SK-N-SH (cell line): Measurements from ENCODE around the gene PNLIPRP1.

ENCODE experiments used
- CTCF ChIP-seq: fragments of 200-600 bp; sonication (generic); IDR thresholded peaks from 2 replicates; pipeline ENCODE4 v1.6.1; 2017; ENCODE audit warnings: antibody characterized with exemption, mild to moderate bottlenecking, moderate library complexity
- EP300 ChIP-seq, 2 experiments: IDR thresholded peaks; 2 replicates each; pipeline versions ENCODE4 v1.4.0 to v1.6.1; 2012; ENCODE audit warnings: borderline replicate concordance in 1 of 2, low read depth in 1 of 2, low read length in 1 of 2
- EZH2phosphoT487 ChIP-seq: fragments of 200-600 bp; sonication (generic); IDR thresholded peaks from 2 replicates; pipeline ENCODE4 v1.6.1; 2017; ENCODE audit warnings: low read depth, mixed run types, mild to moderate bottlenecking, antibody characterized with exemption, moderate library complexity, borderline replicate concordance
- FOSL2 ChIP-seq: IDR thresholded peaks from 2 replicates; pipeline ENCODE4 v1.4.0; 2012; ENCODE audit warnings: low read depth, mild to moderate bottlenecking, moderate library complexity, borderline replicate concordance
- JUND ChIP-seq: IDR thresholded peaks from 2 replicates; pipeline ENCODE4 v1.4.0; 2012
- MXI1 ChIP-seq: IDR thresholded peaks from 2 replicates; pipeline ENCODE4 v1.6.1; 2012; ENCODE audit warnings: mild to moderate bottlenecking, low read depth, low read length, improper control_type of control experiment
- NFIC ChIP-seq: IDR thresholded peaks from 2 replicates; pipeline ENCODE4 v1.4.0; 2012; ENCODE audit warnings: borderline replicate concordance
- POLR2AphosphoS5 ChIP-seq: IDR thresholded peaks from 2 replicates; pipeline ENCODE4 v1.6.1; 2012; ENCODE audit warnings: low read depth, low read length
- RAD21 ChIP-seq: IDR thresholded peaks from 2 replicates; pipeline ENCODE4 v1.6.1; 2012; ENCODE audit warnings: mild to moderate bottlenecking, low read length
- SMC3 ChIP-seq: IDR thresholded peaks from 2 replicates; pipeline ENCODE4 v1.6.1; 2012; ENCODE audit warnings: low read depth, low read length, improper control_type of control experiment
- TAF1 ChIP-seq: IDR thresholded peaks from 2 replicates; pipeline ENCODE4 v1.6.1; 2012; ENCODE audit warnings: low read depth, mild to moderate bottlenecking, low read length, moderate library complexity, borderline replicate concordance
- TCF12 ChIP-seq: IDR thresholded peaks from 2 replicates; pipeline ENCODE4 v1.4.0; 2012
- YY1 ChIP-seq: IDR thresholded peaks from 2 replicates; pipeline ENCODE4 v1.4.0; 2012; ENCODE audit warnings: low read depth, mild to moderate bottlenecking
- TF ChIP-seq, protein P1 (sequence below): fragments of 150-350 bp; IDR thresholded peaks from 2 replicates; pipeline ENCODE4 v1.6.1; 2017; ENCODE audit warnings: antibody characterized with exemption, low read length, low read depth, borderline replicate concordance

DNA sequence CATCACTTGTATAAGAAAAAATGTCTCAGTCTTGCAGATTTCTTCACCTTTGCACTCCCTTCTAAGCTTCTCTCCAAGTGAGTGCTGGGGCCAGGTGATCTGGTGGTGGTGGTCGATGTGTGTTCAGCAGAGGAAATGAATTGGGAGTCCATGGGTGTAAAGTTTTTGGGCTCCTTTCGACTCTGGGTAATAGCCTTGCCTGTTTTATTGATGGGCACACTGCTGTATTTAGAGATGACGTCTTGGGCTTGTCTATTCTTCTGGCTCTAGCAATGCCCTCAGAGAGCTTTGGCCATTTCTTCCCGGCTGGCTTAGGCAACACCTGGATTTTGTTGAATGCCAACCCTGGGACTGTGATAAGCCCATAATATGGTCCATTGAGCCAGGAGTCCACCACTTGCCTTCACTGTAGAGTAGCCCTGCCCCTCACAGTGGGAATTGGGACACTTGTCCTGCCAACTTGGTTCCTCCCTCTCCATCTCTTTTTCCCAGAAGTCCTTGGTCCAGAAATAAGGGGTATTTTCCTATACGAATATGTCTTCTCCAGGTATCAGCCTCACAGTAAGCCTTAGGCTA lies 33.4 kb upstream of the PNLIPRP1 start:
- no peak for TF ChIP-seq TCF12
- no peak for TF ChIP-seq CTCF
- no peak for TF ChIP-seq POLR2AphosphoS5
- no peak for TF ChIP-seq EP300 (IDR thresholded peaks at IDR 0.05; ENCODE audit: borderline replicate concordance in 1 of 2, low read depth in 1 of 2, low read length in 1 of 2)
- TF ChIP-seq FOSL2, result no peak
- no peak for TF ChIP-seq MXI1
- no peak for TF ChIP-seq NFIC
- TF ChIP-seq, protein P1, sequence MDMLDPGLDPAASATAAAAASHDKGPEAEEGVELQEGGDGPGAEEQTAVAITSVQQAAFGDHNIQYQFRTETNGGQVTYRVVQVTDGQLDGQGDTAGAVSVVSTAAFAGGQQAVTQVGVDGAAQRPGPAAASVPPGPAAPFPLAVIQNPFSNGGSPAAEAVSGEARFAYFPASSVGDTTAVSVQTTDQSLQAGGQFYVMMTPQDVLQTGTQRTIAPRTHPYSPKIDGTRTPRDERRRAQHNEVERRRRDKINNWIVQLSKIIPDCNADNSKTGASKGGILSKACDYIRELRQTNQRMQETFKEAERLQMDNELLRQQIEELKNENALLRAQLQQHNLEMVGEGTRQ, result no peak
- TF ChIP-seq RAD21, result no peak
- no peak for TF ChIP-seq SMC3
- no peak for TF ChIP-seq TAF1
- no peak for TF ChIP-seq JUND
- no peak for TF ChIP-seq YY1
- TF ChIP-seq EZH2phosphoT487, result no peak
